ENCODE measurements around the gene LYZL1. TPM values are rescaled to one million over a fixed set of nuclear protein-coding genes. Genes with fewer than 3 reads are reported as not detected.

The LYZL1 gene
- total RNA-seq, 1 experiment from 2014 or later: not detected

DNA sequence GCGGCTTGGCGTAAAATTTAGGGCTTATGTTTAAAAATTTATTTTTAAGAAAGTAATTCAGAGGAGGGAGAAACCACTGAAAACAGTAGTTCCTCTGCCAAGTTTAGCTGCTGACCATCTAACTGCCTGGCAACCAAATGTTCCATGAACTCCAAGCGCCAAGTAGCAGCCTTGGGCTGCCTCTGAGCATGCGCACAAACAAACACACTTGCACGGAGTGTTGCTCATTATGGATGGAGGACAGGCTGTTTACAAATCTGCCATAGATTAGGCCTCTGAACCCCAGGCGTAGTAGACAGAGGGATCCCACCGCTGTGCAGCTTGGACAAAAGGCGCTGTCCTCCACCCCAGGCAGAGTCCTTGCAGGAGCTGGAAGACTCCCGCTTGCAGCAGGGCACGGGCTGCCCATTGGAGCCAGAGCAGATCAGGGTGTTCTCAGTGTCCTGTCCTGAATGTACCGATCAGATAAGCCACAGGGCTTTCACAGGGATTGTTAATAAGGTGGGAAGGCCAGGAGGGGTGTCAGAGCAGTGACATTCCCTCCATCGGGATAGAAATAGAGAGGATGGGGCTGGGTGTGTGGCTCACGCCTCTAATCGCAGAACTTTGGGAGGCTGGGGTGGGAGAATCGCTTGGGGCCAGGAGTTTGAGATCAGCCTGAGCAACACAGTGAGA, 47.7 kb upstream of the LYZL1 start:
- no peak overlapping the region for H3K4me2 ChIP-seq (ENCODE audit: low read length)
- no peak overlapping the region for H3K9ac ChIP-seq (ENCODE audit: low read length)
- CTCF ChIA-PET: interaction anchor here (0.6 to 0.7 kb wide), 2 partner anchors 16 to 577 kb away, joined by 3 read pairs; no protein-coding TSS in a partner anchor
- RAD21 ChIA-PET (ENCODE audit: low non-redundant PET in 1 of 2, low total read pairs in 2 of 2, uncharacterized antibody in 2 of 2, unreplicated experiment in 2 of 2): no interaction called here
- DNase-seq (ENCODE audit: low read depth, low spot score) (no peak), ATAC-seq (no peak)
- H4K20me1 ChIP-seq (ENCODE audit: insufficient read depth): no peaks in the 10 kb centered on the region
- no peaks in the 10 kb centered on the region for H3K27me3 ChIP-seq (ENCODE audit: insufficient read depth, low read length)
- intact Hi-C loops (cut with micrococcal nuclease): loop anchor here (5.0 kb wide), 1 partner anchor 579 kb away; no protein-coding TSS in a partner anchor
- no peaks in the 10 kb centered on the region for H3K9me2 ChIP-seq (ENCODE audit: insufficient read depth)
- POLR2A ChIA-PET: no interaction called here
- TF ChIP-seq, protein P1, sequence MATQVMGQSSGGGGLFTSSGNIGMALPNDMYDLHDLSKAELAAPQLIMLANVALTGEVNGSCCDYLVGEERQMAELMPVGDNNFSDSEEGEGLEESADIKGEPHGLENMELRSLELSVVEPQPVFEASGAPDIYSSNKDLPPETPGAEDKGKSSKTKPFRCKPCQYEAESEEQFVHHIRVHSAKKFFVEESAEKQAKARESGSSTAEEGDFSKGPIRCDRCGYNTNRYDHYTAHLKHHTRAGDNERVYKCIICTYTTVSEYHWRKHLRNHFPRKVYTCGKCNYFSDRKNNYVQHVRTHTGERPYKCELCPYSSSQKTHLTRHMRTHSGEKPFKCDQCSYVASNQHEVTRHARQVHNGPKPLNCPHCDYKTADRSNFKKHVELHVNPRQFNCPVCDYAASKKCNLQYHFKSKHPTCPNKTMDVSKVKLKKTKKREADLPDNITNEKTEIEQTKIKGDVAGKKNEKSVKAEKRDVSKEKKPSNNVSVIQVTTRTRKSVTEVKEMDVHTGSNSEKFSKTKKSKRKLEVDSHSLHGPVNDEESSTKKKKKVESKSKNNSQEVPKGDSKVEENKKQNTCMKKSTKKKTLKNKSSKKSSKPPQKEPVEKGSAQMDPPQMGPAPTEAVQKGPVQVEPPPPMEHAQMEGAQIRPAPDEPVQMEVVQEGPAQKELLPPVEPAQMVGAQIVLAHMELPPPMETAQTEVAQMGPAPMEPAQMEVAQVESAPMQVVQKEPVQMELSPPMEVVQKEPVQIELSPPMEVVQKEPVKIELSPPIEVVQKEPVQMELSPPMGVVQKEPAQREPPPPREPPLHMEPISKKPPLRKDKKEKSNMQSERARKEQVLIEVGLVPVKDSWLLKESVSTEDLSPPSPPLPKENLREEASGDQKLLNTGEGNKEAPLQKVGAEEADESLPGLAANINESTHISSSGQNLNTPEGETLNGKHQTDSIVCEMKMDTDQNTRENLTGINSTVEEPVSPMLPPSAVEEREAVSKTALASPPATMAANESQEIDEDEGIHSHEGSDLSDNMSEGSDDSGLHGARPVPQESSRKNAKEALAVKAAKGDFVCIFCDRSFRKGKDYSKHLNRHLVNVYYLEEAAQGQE (IDR thresholded peaks at IDR 0.05; ENCODE audit: low read depth): no peak
- TF ChIP-seq RAD21 (IDR thresholded peaks at IDR 0.05; ENCODE audit: low read depth) (no peak), SRF (IDR thresholded peaks at IDR 0.05; ENCODE audit: low read depth) (no peak), TCF7L2 (IDR thresholded peaks at IDR 0.05; ENCODE audit: borderline replicate concordance, extremely low read depth, insufficient read depth, insufficient read length) (no peak), EZH2 (IDR thresholded peaks at IDR 0.05) (no peak), CEBPB (IDR thresholded peaks at IDR 0.05; ENCODE audit: low read depth) (no peak), ELF1 (IDR thresholded peaks at IDR 0.05; ENCODE audit: borderline replicate concordance, low read depth) (no peak), FOSL1 (IDR thresholded peaks at IDR 0.05; ENCODE audit: low read depth) (no peak), JUND (IDR thresholded peaks at IDR 0.05) (no peak)
- TF ChIP-seq, protein P2, sequence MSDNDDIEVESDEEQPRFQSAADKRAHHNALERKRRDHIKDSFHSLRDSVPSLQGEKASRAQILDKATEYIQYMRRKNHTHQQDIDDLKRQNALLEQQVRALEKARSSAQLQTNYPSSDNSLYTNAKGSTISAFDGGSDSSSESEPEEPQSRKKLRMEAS (IDR thresholded peaks at IDR 0.05): no peak
- no peaks in the 10 kb centered on the region for H3K79me2 ChIP-seq (ENCODE audit: insufficient read depth, low read length)
- H2AFZ ChIP-seq (ENCODE audit: low read depth, low read length, poor library complexity, severe bottlenecking): no peak overlapping the region
- H3K9me3 ChIP-seq (ENCODE audit: control insufficient read depth in 1 of 2, insufficient read depth in 1 of 2, low read depth in 1 of 2, low read length in 2 of 2): no peaks in the 10 kb centered on the region
- no TSS peak for BruUV-seq (replicated peaks)
- H3K4me1 ChIP-seq (ENCODE audit: control insufficient read depth in 1 of 2, insufficient read depth in 2 of 2, low read length in 2 of 2): no peaks in the 10 kb centered on the region
- no peak overlapping the region for H3K27ac ChIP-seq (ENCODE audit: low read depth, low read length)
- no peaks in the 10 kb centered on the region for H3K36me3 ChIP-seq (ENCODE audit: control insufficient read depth in 1 of 2, insufficient read depth in 2 of 2, low read length in 2 of 2)
- H3K4me3 ChIP-seq (replicated peaks in 1 of 2; ENCODE audit: low read depth in 1 of 2, low read length in 2 of 2): no peak overlapping the region
